ENCODE results near the gene FGFR2.
"Not testable (repeated sequence)": the region's sequence is repeated elsewhere in the genome, so short reads cannot be mapped to it uniquely, and the experiment has no call there.

FGFR2 gene

DNA sequence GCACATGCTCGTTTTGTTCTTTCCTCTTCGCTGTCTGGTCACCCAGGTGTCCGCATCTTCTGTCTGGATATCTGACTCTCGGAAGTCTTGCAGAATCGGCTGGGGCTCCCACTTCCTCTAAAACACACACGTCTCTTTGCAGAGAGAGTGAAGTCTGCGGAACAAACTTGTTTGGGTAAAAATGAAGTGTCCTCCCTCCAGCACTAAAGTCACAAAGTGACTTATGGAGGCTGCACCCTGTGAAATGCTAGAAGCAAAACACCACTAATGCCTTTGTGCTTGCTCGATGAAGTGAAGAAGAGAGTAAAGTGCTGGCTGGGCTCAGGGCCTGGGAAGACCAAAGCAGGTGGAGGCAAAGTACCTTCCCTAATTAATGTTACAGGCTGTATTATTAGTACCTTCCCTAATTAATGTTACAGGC lies 71.4 kb downstream of the FGFR2 start:
- no peak for DNase-seq (ENCODE audit: extremely low read depth, low read depth)
- TF ChIP-seq, protein P1, sequence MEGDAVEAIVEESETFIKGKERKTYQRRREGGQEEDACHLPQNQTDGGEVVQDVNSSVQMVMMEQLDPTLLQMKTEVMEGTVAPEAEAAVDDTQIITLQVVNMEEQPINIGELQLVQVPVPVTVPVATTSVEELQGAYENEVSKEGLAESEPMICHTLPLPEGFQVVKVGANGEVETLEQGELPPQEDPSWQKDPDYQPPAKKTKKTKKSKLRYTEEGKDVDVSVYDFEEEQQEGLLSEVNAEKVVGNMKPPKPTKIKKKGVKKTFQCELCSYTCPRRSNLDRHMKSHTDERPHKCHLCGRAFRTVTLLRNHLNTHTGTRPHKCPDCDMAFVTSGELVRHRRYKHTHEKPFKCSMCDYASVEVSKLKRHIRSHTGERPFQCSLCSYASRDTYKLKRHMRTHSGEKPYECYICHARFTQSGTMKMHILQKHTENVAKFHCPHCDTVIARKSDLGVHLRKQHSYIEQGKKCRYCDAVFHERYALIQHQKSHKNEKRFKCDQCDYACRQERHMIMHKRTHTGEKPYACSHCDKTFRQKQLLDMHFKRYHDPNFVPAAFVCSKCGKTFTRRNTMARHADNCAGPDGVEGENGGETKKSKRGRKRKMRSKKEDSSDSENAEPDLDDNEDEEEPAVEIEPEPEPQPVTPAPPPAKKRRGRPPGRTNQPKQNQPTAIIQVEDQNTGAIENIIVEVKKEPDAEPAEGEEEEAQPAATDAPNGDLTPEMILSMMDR (IDR thresholded peaks at IDR 0.05; ENCODE audit: low read depth, low read length) = no peak

DNA sequence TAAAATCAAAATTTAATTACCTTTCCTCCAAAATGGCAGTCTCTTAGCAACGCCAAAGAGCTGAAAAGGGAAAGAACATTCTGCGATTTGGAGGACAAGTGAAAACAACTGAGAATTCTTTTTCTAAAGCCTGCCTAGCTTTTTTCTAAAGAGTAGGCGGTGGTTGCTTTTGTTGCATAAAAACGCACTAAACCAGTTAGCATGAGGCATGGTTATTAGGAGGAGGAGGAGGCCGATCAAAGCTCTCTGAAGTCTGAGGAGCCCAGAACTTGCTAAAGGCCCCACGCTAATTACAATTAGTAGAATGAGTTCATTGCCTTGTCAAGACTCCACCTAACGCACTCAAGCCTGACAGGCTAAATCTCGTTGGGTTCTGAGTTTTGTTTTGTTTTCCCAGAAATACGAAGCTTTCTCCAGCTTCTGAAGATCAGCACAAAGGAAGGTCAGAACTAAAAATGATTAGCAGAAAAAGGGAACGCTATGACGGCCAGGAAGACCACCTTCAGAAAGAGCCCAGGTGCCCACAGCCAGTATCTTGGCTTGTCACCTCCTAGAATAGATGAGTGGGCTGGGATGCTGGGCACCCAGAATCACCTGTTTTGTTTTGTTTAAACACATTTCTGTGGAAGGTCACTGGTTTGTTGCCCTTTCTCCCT lies 72.0 kb downstream of the FGFR2 start:
- DNase-seq (ENCODE audit: extremely low read depth, low read depth) = no peak
- TF ChIP-seq, protein P1 (IDR thresholded peaks at IDR 0.05; ENCODE audit: low read depth, low read length) = no peak

DNA sequence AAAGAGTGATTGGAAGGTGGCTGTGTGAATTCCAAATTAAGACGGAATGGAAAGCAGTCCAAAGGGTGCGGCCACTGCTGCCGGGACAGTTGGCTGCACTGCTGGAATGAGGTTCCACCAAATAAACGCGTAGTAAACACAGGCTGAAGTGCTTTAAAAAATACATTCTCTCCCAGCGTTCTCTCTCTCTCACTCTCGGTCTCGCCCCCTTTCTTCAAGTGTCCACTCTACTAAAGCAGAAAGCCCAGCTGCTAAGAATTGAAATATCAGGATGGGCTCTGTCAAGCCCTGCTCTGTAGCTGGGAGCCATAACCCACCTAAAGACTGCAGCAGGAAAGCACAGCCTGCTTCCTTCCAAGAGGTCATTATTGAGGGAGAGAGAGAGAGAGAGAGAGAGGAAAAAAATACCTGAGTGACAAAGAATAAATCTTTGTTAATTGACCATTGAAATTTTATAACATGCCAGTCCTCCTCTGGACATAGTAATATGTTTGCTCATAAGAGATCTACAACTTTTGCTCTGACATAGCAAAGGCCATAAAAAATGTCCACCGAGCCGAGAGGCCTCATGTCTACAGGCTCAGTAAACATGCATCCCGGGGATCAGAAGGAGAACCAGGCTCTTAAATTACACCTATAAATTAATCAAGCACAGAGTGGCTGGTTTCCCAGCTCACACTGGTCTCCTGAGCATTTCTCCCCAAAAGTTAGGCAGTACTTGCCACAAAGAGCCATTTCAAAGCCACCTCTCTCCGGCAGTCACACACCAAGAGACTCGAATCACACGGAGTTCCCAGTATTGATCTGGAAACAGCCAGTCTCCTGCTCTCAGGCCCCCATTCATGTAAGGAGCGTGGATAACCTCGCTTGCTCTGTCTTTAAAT lies 72.8 kb downstream of the FGFR2 start:
- no peak for DNase-seq (ENCODE audit: extremely low read depth, low read depth)
- TF ChIP-seq, protein P1 (IDR thresholded peaks at IDR 0.05; ENCODE audit: low read depth, low read length) = no peak

DNA sequence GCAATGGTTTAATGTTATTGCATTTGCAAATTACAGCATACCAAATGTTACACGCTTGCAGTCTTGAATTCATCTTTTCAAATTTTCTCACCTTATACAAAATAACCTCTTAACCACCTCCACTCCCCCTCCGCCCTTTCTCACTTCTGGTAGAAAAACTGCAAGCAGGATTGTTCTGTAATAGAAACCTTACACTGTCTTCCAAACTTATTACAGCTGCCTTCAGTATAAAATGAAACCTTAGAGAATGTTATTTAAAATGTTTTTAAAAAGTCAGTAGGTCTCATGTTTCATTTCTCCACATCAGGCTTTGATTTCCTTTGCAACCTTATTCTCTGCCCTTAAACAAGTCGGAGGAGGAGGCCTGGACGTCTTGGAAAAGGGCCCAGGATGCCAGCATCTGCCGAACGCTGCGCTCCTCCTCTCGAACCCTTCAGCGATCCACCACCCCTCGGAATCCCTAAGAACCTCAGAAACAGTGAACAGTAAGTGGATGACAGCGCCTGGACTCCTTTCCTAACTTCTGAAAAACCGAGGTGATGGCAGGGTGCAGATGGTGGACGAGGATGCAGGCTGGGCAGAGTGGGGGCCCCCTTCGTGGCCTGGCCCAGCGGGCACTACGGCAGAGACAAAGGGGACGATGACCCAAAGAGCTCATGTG lies 74.0 kb downstream of the FGFR2 start:
- DNase-seq (ENCODE audit: extremely low read depth, low read depth) = no peak
- TF ChIP-seq, protein P1 (IDR thresholded peaks at IDR 0.05; ENCODE audit: low read depth, low read length) = no peak

DNA sequence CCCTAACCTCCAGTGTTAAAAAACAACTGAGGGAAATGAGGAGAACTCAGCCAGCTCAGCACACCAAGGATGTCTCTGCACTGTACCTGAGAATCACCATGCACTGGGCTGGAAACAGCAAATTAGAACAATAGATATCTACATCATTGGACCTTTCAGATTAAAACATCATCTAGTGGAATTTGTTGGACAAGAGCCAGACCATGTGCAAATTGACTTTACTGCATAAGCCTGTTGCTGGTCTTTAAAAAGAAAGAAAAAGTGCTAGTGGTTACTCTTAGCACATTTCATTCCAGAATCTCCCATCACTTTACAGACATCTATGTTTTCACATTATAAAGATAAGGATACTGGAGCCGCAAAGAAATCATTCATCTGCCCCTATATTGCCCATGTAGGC lies 75.4 kb downstream of the FGFR2 start:
- no peak for DNase-seq (ENCODE audit: extremely low read depth, low read depth)
- TF ChIP-seq, protein P1 (IDR thresholded peaks at IDR 0.05; ENCODE audit: low read depth, low read length) = no peak

DNA sequence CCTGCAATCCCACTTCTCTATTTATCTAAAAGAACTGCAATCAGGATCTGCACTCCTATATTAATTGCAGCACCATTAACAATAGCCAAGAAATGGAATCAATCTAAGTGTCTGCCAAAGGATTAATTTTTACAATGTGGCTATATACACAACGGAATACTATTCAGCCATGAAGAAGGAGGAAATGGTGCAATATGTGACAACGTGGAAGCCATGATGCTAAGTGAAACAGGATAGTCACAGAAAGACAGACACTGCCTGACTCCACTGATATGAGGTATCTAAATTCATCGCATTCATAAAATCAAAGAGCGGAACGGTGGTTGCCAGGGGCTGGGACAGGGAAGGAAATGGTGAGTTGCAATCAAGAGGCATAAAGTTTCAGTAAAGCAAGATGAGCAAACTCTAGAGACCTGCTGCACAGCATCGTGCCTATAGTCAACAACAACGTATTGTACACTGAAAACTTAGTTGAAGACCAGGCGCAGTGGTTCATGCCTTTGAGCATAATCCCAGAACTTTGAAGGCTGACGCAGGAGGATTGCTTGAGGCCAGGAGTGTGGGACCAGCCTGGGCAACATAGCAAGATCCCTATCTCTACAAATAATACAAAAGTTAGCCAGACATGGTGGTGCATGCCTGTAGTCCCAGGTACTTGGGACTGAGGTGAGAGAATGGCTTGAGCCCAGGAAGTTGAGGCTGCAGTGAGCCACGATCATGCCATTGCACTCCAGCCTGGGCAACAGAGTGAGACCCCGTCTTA lies 76.3 kb downstream of the FGFR2 start:
- TF ChIP-seq, protein P1 (IDR thresholded peaks at IDR 0.05; ENCODE audit: low read depth, low read length) = no peak

DNA sequence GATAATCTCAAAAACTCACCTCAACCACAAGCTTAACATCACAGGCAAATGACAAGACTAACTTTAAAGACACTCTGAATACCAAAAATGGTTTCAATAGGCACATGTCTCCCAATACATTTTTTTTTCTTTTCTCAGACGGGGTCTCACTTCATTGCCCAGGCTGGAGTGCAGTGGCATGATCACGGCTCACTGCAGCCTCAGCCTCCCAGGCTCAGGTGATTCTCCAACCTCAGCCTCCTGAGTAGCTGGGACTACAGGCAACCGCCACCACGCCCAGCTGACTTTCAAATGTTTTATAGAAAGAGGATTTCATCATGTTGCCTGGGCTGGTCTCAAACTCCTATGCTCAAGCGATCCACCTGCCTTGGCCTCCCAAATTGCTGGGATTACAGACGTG lies 77.7 kb downstream of the FGFR2 start:
- DNase-seq (ENCODE audit: extremely low read depth, low read depth) = not testable (repeated sequence)

More for the DNA sequence above, 76.3 kb downstream of the FGFR2 start:
- DNase-seq (ENCODE audit: extremely low read depth, low read depth) = no peak
